CD4-positive, alpha-beta T cell treated with Interleukin-4 for 4 hours (primary cell): ENCODE results near the gene TMC3.
A peak's percentile ranks its signal among the peaks of the same experiment; 100 is the strongest.
"Not testable (repeated sequence)": the region's sequence is repeated elsewhere in the genome, so short reads cannot be mapped to it uniquely, and the experiment has no call there.

Experiments used
- DNase-seq: peaks from one replicate; pipeline ENCODE4 v3.0.0-alpha.2; 2020

TMC3 gene

GRCh38 chr15:81343371-81343770 is 30.6 kb downstream of the TMC3 start:
- DNase-seq = no peak

GRCh38 chr15:81341351-81341750 is 32.7 kb downstream of the TMC3 start:
- DNase-seq = no peak

- no peak for DNase-seq
Observed at GRCh38 chr15:81339851-81340250, 34.2 kb downstream of the TMC3 start.

GRCh38 chr15:81339321-81339720 is 34.7 kb downstream of the TMC3 start:
- DNase-seq = no peak

- no peak for DNase-seq
Observed at GRCh38 chr15:81338170-81339007, 35.6 kb downstream of the TMC3 start.

GRCh38 chr15:81337713-81338157 is 36.3 kb downstream of the TMC3 start:
- no peak for DNase-seq

- no peak for DNase-seq
Observed at GRCh38 chr15:81337241-81337640, 36.8 kb downstream of the TMC3 start.

GRCh38 chr15:81336568-81336967 is 37.4 kb downstream of the TMC3 start:
- DNase-seq = peak; percentile 53

GRCh38 chr15:81335631-81336030 is 38.4 kb downstream of the TMC3 start:
- DNase-seq = no peak

GRCh38 chr15:81334768-81335435 is 39.1 kb downstream of the TMC3 start:
- DNase-seq = no peak

- no peak for DNase-seq
Observed at GRCh38 chr15:81333363-81333762, 40.6 kb downstream of the TMC3 start.

- DNase-seq = no peak
Observed at GRCh38 chr15:81332326-81332725, 41.7 kb downstream of the TMC3 start.

GRCh38 chr15:81331600-81331999 is 42.4 kb downstream of the TMC3 start:
- DNase-seq = no peak

- not testable (repeated sequence) for DNase-seq
Observed at GRCh38 chr15:81331141-81331540, 42.9 kb downstream of the TMC3 start.

- no peak for DNase-seq
Observed at GRCh38 chr15:81330366-81331090, 43.5 kb downstream of the TMC3 start.

- DNase-seq = no peak
Observed at GRCh38 chr15:81329446-81329845, 44.6 kb downstream of the TMC3 start.

- no peak for DNase-seq
Observed at GRCh38 chr15:81327516-81327915, 46.5 kb downstream of the TMC3 start.

- DNase-seq = no peak
Observed at GRCh38 chr15:81326466-81327212, 47.4 kb downstream of the TMC3 start.

- DNase-seq = peak; percentile 91
Observed at GRCh38 chr15:81323944-81324881, 49.8 kb downstream of the TMC3 start, which contains the start of gene STARD5. STARD5 (minus strand) TSS chr15:81324141; CDS start chr15:81324099, 42 bp downstream.

- DNase-seq = no peak
Observed at GRCh38 chr15:81323559-81323943, 50.5 kb downstream of the TMC3 start.

- no peak for DNase-seq
Observed at GRCh38 chr15:81322676-81323253, 51.2 kb downstream of the TMC3 start.
